K562 (cell line): ENCODE measurements around the gene TP53BP2. TPM values are rescaled to one million over a fixed set of nuclear protein-coding genes. Genes with fewer than 3 reads are reported as not detected.

Experiments used
- HDAC1 ChIP-seq, 2 experiments: fragments of 450-650 bp; IDR thresholded peaks; 2 replicates each; pipeline ENCODE4 v1.6.1; 2016 to 2017; ENCODE audit warnings: inconsistent platforms in 1 of 2, mild to moderate bottlenecking in 1 of 2, moderate library complexity in 1 of 2
- MGA ChIP-seq: fragments of 450-650 bp; IDR thresholded peaks from 2 replicates; pipeline ENCODE4 v1.6.1; 2016; ENCODE audit warnings: mild to moderate bottlenecking, moderate library complexity
- MTA2 ChIP-seq: fragments of 450-650 bp; IDR thresholded peaks from 2 replicates; pipeline ENCODE4 v1.6.1; 2016; ENCODE audit warnings: low read depth
- TBP ChIP-seq: optimal IDR thresholded peaks from 2 replicates; pipeline ENCODE3; 2011; ENCODE audit warnings: low read depth, low read length, improper control_type of control experiment
- ZNF780A ChIP-seq: fragments of 250-450 bp; sonication (Bioruptor Pico); IDR thresholded peaks from 2 replicates; pipeline ENCODE4 v1.5.0; 2021; ENCODE audit warnings: mild to moderate bottlenecking
- polyA plus RNA-seq, 8 experiments: library from polyadenylated mRNA; depleted of rRNA in 4 of 8; stranded (reverse) in 5 of 8; unstranded in 3 of 8; fragments of >200 nt; fragmentation: Nextera tagmentation in 2 of 8; fragmentation: Illumina TruSeq in 1 of 8; extraction: Ambion mirVana in 2 of 8; extraction: Trizol in 1 of 8; gene quantifications; 2 replicates each; pipeline versions ENCODE4 v1.2.1 to v1.2.3, GENCODE V29; 2011 to 2014; ENCODE audit warnings: inconsistent platforms in 1 of 8, missing spikeins in 1 of 8
- total RNA-seq, 7 experiments: library from RNA; depleted of rRNA in 6 of 7; stranded (reverse); fragments of >200 nt in 6 of 7; fragmentation: Illumina TruSeq in 2 of 7; extraction: Trizol in 2 of 7; gene quantifications; 2 replicates each; pipeline versions ENCODE4 v1.2.1 to v1.2.3, GENCODE V29; 2011 to 2021; ENCODE audit warnings: low replicate concordance in 1 of 7
- TF ChIP-seq, protein P1 (sequence below): fragments of 200-800 bp; sonication (Bioruptor generic); IDR thresholded peaks from 2 replicates; pipeline ENCODE4 v1.6.1; 2017; ENCODE audit warnings: missing genetic modification characterization, missing compliant biosample characterization
- TF ChIP-seq, protein P2 (sequence below): fragments of 450-650 bp; formaldehyde crosslinking; IDR thresholded peaks from 2 replicates; pipeline ENCODE4 v1.4.0; 2020; ENCODE audit warnings: mild to moderate bottlenecking, moderate library complexity
- TF ChIP-seq, protein P3 (sequence below): fragments of 450-650 bp; IDR thresholded peaks from 2 replicates; pipeline ENCODE4 v1.6.1; 2017; ENCODE audit warnings: antibody characterized with exemption, mild to moderate bottlenecking

Gene TP53BP2
- total and polyA plus RNA-seq, 9 of the 15 experiments (the other 6 are each of a cell fraction or from before 2014, with no cell fraction given): 17.0 to 69.6 (median 40.1) TPM

DNA sequence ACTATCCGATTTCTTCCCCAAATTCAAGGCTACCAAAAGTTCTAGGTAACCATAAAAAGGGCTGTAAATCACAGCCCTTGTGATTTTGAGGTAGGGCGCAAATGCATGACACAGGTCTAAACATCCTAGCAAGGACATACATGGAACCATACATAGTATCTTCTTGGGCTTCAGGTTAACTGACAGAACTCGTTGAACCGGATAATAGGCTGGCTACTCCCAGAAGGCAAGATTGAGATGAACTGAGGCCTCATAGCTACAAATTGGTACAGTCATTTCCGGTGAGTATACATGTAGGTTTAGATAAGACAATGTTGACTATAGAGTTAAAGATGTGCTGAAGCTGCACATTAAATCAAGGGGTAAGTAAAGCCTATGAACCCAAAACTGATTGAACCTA is 27.3 kb upstream of the TP53BP2 start (continued):
- no peak for TF ChIP-seq MGA
- no peak for TF ChIP-seq MTA2
- no peak for TF ChIP-seq ZNF780A
- TF ChIP-seq TBP: no peak
- TF ChIP-seq, protein P1, sequence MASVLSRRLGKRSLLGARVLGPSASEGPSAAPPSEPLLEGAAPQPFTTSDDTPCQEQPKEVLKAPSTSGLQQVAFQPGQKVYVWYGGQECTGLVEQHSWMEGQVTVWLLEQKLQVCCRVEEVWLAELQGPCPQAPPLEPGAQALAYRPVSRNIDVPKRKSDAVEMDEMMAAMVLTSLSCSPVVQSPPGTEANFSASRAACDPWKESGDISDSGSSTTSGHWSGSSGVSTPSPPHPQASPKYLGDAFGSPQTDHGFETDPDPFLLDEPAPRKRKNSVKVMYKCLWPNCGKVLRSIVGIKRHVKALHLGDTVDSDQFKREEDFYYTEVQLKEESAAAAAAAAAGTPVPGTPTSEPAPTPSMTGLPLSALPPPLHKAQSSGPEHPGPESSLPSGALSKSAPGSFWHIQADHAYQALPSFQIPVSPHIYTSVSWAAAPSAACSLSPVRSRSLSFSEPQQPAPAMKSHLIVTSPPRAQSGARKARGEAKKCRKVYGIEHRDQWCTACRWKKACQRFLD (CRISPR knock-in tag): no peak
- TF ChIP-seq, protein P2, sequence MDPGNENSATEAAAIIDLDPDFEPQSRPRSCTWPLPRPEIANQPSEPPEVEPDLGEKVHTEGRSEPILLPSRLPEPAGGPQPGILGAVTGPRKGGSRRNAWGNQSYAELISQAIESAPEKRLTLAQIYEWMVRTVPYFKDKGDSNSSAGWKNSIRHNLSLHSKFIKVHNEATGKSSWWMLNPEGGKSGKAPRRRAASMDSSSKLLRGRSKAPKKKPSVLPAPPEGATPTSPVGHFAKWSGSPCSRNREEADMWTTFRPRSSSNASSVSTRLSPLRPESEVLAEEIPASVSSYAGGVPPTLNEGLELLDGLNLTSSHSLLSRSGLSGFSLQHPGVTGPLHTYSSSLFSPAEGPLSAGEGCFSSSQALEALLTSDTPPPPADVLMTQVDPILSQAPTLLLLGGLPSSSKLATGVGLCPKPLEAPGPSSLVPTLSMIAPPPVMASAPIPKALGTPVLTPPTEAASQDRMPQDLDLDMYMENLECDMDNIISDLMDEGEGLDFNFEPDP: no peak
- 0 out of 4 replicates have a peak, but pooled peaks of 1 of the 2 experiments have one; percentile 40 for TF ChIP-seq HDAC1 (IDR thresholded peaks at IDR 0.05)
- TF ChIP-seq, protein P3, sequence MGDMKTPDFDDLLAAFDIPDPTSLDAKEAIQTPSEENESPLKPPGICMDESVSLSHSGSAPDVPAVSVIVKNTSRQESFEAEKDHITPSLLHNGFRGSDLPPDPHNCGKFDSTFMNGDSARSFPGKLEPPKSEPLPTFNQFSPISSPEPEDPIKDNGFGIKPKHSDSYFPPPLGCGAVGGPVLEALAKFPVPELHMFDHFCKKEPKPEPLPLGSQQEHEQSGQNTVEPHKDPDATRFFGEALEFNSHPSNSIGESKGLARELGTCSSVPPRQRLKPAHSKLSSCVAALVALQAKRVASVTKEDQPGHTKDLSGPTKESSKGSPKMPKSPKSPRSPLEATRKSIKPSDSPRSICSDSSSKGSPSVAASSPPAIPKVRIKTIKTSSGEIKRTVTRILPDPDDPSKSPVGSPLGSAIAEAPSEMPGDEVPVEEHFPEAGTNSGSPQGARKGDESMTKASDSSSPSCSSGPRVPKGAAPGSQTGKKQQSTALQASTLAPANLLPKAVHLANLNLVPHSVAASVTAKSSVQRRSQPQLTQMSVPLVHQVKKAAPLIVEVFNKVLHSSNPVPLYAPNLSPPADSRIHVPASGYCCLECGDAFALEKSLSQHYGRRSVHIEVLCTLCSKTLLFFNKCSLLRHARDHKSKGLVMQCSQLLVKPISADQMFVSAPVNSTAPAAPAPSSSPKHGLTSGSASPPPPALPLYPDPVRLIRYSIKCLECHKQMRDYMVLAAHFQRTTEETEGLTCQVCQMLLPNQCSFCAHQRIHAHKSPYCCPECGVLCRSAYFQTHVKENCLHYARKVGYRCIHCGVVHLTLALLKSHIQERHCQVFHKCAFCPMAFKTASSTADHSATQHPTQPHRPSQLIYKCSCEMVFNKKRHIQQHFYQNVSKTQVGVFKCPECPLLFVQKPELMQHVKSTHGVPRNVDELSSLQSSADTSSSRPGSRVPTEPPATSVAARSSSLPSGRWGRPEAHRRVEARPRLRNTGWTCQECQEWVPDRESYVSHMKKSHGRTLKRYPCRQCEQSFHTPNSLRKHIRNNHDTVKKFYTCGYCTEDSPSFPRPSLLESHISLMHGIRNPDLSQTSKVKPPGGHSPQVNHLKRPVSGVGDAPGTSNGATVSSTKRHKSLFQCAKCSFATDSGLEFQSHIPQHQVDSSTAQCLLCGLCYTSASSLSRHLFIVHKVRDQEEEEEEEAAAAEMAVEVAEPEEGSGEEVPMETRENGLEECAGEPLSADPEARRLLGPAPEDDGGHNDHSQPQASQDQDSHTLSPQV: no peak
